COLO829 (cell line): ENCODE data around the gene FAM227B.

ENCODE experiments used
- DNase-seq: peaks from one replicate; pipeline ENCODE4 v3.0.0; 2012; ENCODE audit warnings: low spot score

FAM227B gene

GRCh38 chr15:49293941-49294340, 326.7 kb downstream of the FAM227B start:
- DNase-seq = no peak

DNA sequence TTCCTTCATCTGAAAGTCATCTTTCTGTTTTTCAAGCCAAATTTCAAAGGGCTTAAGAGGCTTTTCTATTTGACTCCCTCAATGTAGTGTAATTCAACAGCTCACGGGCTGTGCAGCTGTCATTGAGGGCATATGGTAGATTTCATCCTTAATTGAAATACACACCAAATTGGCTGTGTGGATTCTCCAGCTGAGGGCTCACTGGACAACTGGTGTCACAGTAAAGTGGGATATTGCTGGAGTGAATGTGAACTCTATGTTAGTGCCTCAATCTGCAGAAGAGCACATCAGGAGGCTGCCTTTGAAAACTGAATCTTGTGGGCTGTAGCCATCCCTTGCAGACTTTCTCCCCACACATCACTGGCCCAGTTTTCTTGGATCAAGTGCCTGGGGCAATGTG, 330.4 kb downstream of the FAM227B start:
- no peak for DNase-seq

DNA sequence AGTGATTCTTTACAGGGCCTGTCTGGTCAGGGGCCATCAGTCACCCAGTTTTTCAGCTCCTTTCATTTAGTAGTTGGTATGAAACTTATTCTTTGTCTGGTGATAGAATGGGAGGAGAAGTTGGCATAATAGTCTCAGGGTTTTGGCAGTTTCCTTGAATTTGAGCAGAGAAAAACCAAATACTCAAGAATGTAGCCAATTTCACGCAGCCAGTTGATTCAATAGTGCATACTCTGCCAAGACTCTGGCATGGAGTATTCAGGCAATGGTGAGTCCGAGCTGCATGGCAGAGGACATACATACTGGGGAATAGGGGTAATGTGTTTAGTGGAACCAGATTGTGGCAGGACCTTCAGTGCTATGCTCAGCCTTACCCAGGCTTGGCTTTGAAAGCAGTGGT, 332.2 kb downstream of the FAM227B start:
- no peak for DNase-seq

- no peak for DNase-seq
Observed at GRCh38 chr15:49287481-49287880, 333.1 kb downstream of the FAM227B start.

DNA sequence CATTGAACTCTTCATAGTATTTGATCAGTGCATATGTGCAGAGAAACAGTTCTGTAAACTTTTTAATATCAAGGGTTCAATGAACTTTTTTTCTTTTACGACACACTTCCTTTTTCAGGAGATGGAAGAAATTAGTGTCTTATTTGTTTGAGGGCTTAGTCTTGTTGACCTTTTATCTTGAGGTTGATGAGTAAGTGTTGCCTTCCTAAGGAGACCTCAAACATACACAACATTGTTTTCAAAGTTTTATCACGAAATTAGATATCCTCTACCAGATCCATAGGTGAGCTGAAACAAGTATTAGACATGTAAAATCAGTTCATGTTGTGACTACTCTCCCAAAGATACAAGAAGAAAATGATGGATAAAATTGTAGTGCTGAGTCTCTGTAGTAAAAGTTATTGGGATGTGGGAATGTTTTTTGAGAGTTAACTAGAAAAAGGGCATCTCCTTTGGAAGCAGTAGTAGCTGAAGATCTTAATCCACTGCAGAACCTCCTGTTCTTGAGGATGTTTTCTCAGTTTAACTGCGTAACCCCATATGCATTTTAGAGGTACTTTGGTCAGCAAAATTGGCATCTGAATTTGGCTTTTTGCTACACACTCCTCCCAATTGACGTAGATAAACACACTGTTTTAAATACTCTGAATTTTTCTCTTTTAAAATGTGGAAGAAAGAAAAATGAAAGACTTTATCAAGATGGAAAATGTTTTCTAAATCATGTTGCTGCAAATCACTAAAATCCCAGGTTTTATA, 333.8 kb downstream of the FAM227B start:
- no peak for DNase-seq

GRCh38 chr15:49282366-49282765, 338.3 kb downstream of the FAM227B start:
- no peak for DNase-seq

GRCh38 chr15:49279521-49280456, 340.8 kb downstream of the FAM227B start:
- DNase-seq = no peak

DNA sequence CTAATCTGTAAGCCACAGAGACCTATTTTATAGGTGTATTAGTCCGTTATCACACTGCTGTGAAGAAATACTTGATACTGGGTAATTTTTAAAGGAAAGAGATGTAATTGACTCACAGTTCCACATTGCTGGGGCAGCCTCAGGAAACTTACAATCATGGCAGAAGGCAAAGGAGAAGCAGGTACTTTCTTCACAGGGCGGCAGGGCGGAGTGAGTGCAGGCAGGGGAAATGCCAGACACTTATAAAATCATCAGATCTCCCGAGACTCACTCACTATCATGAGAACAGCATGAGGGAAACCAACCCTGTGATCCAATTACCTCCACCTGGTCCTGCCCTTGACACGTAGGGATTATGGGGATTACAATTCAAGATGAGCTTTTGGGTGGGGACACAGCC, 341.9 kb downstream of the FAM227B start:
- DNase-seq = no peak
